Measurements from ENCODE around the gene NXPH2.
"Not testable (repeated sequence)": the region's sequence is repeated elsewhere in the genome, so short reads cannot be mapped to it uniquely, and the experiment has no call there.

The NXPH2 gene

DNA sequence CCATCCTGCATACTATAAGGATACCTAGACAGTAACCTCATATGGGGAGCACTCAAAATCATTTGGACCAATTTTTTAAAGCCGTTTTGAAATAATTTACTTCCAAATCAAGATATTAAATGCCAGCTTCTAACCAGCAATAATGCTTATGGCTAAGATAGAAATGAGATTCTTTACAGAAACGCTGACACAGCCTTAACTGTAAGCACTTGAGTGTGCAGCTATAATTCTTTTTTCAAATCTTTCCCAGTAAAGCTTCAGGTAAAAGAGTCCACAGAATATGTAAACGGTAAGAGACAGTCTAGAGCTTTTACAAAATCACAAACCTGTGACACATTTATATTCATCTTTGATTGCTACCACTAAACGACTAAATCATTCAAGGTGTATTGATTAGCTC lies 4.5 kb downstream of the NXPH2 start:
- no peaks in the 10 kb centered on the region for H3K4me1 Mint-ChIP-seq
- no peak overlapping the region for H3K4me3 Mint-ChIP-seq
- no peaks in the 10 kb centered on the region for H3K36me3 Mint-ChIP-seq
- H3K9me3 Mint-ChIP-seq, result no peaks in the 10 kb centered on the region
- no peak overlapping the region for H3K27ac Mint-ChIP-seq
- H3K27me3 Mint-ChIP-seq, result peaks cover 19% of the 10 kb centered on the region

- peaks cover 10% of the 10 kb centered on the region for H3K27me3 Mint-ChIP-seq
- no peak overlapping the region for H3K4me3 Mint-ChIP-seq
- H3K36me3 Mint-ChIP-seq, result no peaks in the 10 kb centered on the region
- H3K4me1 Mint-ChIP-seq, result no peaks in the 10 kb centered on the region
- H3K9me3 Mint-ChIP-seq, result no peaks in the 10 kb centered on the region
- no peak overlapping the region for H3K27ac Mint-ChIP-seq
These were observed 8.7 kb downstream of the NXPH2 start for GRCh38 chr2:138771534-138771933.

- H3K4me3 Mint-ChIP-seq, result no peak overlapping the region
- H3K9me3 Mint-ChIP-seq, result no peaks in the 10 kb centered on the region
- peaks cover 8% of the 10 kb centered on the region for H3K27me3 Mint-ChIP-seq
- no peaks in the 10 kb centered on the region for H3K4me1 Mint-ChIP-seq
- no peak overlapping the region for H3K27ac Mint-ChIP-seq
- H3K36me3 Mint-ChIP-seq, result no peaks in the 10 kb centered on the region
These were observed 13.1 kb downstream of the NXPH2 start for GRCh38 chr2:138767101-138767500.

GRCh38 chr2:138766464-138766863 lies 13.7 kb downstream of the NXPH2 start:
- Mint-ChIP-seq H3K36me3 (no peaks in the 10 kb centered on the region), H3K9me3 (no peaks in the 10 kb centered on the region), H3K27me3 (peaks cover 8% of the 10 kb centered on the region), H3K27ac (no peak overlapping the region), H3K4me1 (no peaks in the 10 kb centered on the region), H3K4me3 (no peak overlapping the region)

DNA sequence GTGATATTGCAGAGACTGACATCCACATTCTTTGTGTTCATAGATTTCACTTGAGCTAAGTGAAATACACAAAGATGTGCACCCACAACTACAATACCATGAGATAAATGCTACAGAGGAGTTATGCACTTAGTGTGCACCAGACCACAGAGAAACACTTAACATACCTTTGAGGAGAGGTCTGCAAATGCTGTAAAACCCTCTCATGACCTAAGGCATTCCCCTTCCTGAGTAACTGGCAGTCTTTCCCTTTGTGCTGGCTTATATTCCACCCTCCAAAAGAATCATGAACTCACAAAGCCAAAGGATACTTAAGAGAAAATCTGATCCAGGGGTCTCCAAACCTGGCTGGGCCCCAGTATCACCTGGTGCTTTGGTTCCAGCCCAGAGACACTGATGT lies 16.2 kb downstream of the NXPH2 start:
- no peak overlapping the region for H3K4me3 Mint-ChIP-seq
- H3K4me1 Mint-ChIP-seq, result no peaks in the 10 kb centered on the region
- H3K27ac Mint-ChIP-seq, result no peak overlapping the region
- no peaks in the 10 kb centered on the region for H3K36me3 Mint-ChIP-seq
- peaks cover 5% of the 10 kb centered on the region for H3K27me3 Mint-ChIP-seq
- peaks cover 4% of the 10 kb centered on the region for H3K9me3 Mint-ChIP-seq

GRCh38 chr2:138762533-138762932 lies 17.7 kb downstream of the NXPH2 start:
- Mint-ChIP-seq H3K36me3 (no peaks in the 10 kb centered on the region), H3K4me3 (no peak overlapping the region), H3K27me3 (peaks cover 1% of the 10 kb centered on the region), H3K4me1 (no peaks in the 10 kb centered on the region), H3K9me3 (peaks cover 4% of the 10 kb centered on the region), H3K27ac (no peak overlapping the region)

DNA sequence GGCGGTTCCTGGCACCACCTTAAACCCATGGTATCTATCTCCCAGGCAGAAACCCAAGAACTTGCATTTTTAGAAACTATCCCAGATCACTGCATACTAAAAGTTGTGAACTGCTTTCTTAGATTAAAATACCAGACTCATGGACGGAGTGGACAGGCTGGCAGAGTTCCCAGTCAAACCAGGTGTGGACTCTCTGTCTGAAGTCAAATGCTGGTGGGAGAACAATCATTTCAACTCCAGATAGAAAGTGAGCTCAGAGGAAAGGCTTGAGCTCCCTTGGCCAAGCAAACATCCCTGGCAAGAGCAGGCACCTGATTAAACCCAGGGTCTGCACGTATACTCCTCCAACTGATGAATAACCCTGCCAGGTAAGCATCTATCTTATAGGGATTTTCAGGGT lies 19.5 kb downstream of the NXPH2 start:
- Mint-ChIP-seq H3K27me3 (peaks cover 1% of the 10 kb centered on the region), H3K27ac (no peak overlapping the region), H3K4me1 (no peaks in the 10 kb centered on the region), H3K36me3 (no peaks in the 10 kb centered on the region), H3K4me3 (no peak overlapping the region), H3K9me3 (peaks cover 4% of the 10 kb centered on the region)

- Mint-ChIP-seq H3K4me3 (no peak overlapping the region), H3K36me3 (no peaks in the 10 kb centered on the region), H3K9me3 (peaks cover 4% of the 10 kb centered on the region), H3K27me3 (peaks cover 1% of the 10 kb centered on the region), H3K27ac (no peak overlapping the region), H3K4me1 (no peaks in the 10 kb centered on the region)
These were observed 22.8 kb downstream of the NXPH2 start for GRCh38 chr2:138757384-138757783.

DNA sequence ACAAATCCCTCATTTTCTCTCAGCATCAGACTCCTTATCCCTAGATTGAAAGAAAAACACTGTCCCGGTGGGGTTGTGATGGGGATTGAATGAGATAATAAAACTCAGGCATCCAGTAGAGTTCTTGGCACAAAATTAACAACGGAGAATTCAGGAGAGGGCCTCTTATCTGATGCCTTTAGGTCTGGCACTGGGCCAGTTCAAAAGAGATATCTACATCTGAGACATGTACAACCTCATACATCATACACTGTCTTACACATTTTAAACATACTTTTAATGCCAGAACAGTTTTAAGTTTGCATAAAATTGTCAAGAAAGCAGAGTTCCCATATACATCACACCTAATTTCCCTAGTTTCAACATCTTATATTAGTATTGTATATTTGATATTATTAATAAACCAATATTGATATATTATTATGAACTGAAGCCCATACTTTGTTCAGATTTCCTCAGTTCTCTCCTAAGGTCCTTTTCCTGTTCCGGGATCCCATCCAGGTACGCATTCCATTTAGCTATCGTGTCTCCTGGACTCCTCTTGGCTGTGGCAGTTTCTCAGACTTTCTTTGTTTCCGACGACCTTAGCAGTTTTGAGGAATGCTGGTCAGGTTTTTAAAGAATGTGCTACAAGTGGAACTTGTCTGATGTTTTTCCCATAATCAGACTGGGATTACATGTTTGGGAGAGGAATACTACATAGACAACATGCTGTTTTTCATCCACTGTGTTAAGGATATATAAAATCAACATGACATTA lies 27.8 kb downstream of the NXPH2 start:
- Mint-ChIP-seq H3K4me3 (no peak overlapping the region), H3K36me3 (no peaks in the 10 kb centered on the region), H3K27me3 (peaks cover 2% of the 10 kb centered on the region), H3K27ac (no peak overlapping the region), H3K4me1 (no peaks in the 10 kb centered on the region), H3K9me3 (no peaks in the 10 kb centered on the region)

- no peaks in the 10 kb centered on the region for H3K4me1 Mint-ChIP-seq
- H3K4me3 Mint-ChIP-seq, result no peak overlapping the region
These were observed 35.5 kb downstream of the NXPH2 start for GRCh38 chr2:138744713-138745112.

GRCh38 chr2:138742441-138743057 lies 37.6 kb downstream of the NXPH2 start:
- Mint-ChIP-seq H3K4me1 (no peaks in the 10 kb centered on the region), H3K27ac (no peak overlapping the region), H3K27me3 (no peaks in the 10 kb centered on the region), H3K36me3 (no peaks in the 10 kb centered on the region), H3K4me3 (no peak overlapping the region), H3K9me3 (peaks cover 4% of the 10 kb centered on the region)

More at GRCh38 chr2:138744713-138745112, 35.5 kb downstream of the NXPH2 start:
- Mint-ChIP-seq H3K9me3 (no peaks in the 10 kb centered on the region), H3K27ac (no peak overlapping the region), H3K27me3 (no peaks in the 10 kb centered on the region), H3K36me3 (no peaks in the 10 kb centered on the region)

DNA sequence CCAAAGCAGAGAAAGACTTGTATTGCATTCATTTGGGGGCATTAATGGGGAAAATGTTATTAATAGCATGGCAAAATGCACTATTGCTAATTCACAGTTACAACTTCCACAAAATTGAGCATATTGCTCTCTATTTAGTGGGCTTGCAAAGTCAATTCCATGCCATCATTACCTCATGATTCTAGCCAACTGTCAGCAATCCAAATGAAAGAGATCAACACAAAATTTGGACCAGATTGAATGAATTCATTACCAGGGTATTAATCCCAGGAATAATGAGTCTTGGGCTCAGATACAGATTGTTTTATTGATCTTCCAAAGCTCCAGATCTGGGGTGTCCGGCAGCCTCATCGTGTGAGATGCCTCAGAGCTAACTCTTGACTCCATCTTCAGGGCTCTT lies 38.3 kb downstream of the NXPH2 start:
- Mint-ChIP-seq H3K4me1 (no peaks in the 10 kb centered on the region), H3K9me3 (peaks cover 9% of the 10 kb centered on the region), H3K36me3 (peaks cover 2% of the 10 kb centered on the region), H3K4me3 (no peak overlapping the region), H3K27ac (no peak overlapping the region), H3K27me3 (no peaks in the 10 kb centered on the region)

DNA sequence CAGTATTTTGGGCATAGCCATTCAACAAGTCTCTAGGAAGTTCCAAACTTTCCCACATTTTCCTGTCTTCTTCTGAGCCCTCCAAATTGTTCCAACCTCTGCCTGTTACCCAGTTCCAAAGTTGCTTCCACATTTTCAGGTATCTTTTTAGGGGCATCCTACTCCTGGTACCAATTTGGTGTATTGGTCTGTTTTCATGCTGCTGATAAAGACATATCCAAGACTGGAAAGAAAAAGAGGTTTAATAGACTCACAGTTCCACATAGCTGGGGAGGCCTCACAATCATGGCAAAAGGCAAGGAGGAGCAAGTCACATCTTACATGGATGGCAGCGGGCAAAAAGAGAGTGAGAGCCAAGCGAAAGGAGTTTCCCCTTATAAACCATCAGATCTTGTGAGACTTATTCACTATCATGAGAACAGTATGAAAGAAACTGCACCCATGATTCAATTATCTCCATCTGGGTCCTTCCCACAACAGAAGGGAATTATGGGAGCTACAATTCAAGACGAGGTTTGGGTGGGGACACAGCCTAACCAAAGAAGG lies 43.1 kb downstream of the NXPH2 start:
- not testable (repeated sequence) for H3K36me3 Mint-ChIP-seq, H3K27me3 Mint-ChIP-seq, H3K4me1 Mint-ChIP-seq, H3K4me3 Mint-ChIP-seq, H3K27ac Mint-ChIP-seq
- H3K9me3 Mint-ChIP-seq, result peaks cover 25% of the 10 kb centered on the region

DNA sequence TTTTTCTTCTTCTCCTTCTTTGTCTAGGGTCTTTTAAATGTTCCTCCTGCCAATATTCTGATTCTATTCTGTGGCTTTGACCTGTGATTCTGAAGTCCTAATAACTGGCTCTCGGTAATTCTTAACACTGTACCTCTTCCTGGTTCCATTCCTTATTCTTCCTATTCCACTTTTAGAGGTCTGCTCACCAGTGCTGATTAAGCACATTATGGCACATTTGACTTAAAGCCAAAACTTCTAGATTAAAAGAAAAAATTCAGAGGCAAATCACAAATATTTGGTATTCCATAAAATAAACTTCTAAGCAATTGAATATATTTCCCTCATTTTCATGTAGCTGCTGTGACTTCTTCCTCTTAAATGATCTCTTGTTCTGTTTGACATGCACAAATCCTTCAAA lies 47.5 kb downstream of the NXPH2 start:
- Mint-ChIP-seq H3K27me3 (peaks cover 3% of the 10 kb centered on the region), H3K27ac (no peak overlapping the region), H3K9me3 (peaks cover 20% of the 10 kb centered on the region), H3K36me3 (peaks cover 2% of the 10 kb centered on the region), H3K4me3 (no peak overlapping the region), H3K4me1 (no peaks in the 10 kb centered on the region)

DNA sequence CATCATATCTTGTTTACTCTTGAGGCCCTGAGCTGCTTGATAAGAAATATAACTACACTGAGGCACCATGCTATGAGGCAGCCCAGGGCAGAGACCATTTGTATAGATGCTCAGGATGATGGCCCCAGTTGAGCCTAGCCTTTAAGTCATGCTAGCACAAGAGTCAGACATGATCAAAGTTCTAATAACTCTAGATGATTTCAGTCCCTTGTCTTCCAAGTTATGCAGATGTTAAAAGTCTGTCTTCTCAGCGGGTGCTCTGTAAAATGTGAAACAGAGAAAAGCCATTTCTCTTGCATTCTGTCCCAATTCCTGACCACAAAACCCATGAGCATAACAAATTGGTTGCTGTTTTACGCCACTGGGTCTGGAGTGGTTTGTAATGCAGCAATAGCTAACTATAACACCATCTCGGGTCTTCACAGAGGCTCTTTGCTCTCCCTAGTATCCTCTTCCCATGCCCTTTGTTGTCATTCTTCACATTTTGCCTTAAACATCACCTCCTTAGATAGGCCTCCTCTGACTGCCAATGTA lies 49.6 kb downstream of the NXPH2 start:
- H3K4me3 Mint-ChIP-seq, result no peak overlapping the region
- H3K9me3 Mint-ChIP-seq, result peaks cover 12% of the 10 kb centered on the region
- H3K27me3 Mint-ChIP-seq, result peaks cover 3% of the 10 kb centered on the region
- no peak overlapping the region for H3K27ac Mint-ChIP-seq
- H3K4me1 Mint-ChIP-seq, result no peaks in the 10 kb centered on the region
- H3K36me3 Mint-ChIP-seq, result no peaks in the 10 kb centered on the region

- Mint-ChIP-seq H3K27me3 (peaks cover 3% of the 10 kb centered on the region), H3K4me1 (no peaks in the 10 kb centered on the region), H3K36me3 (no peaks in the 10 kb centered on the region), H3K27ac (no peak overlapping the region), H3K9me3 (peaks cover under 1% of the 10 kb centered on the region), H3K4me3 (no peak overlapping the region)
These were observed 52.2 kb downstream of the NXPH2 start for GRCh38 chr2:138727956-138728355.

All from activated naive CD4-positive, alpha-beta T cell treated with anti-CD3 and anti-CD28 coated beads, Interleukin-2, amount 50 U/mL, for 24 hours (primary cell).